Hepatocyte (in vitro differentiated cells): Measurements from ENCODE around the gene GLT1D1. TPM values are rescaled to one million over a fixed set of nuclear protein-coding genes. Genes with fewer than 3 reads are reported as not detected.

ENCODE experiments used
- DNase-seq: peaks from one replicate; pipeline ENCODE4 v3.0.0-alpha.2; 2016; ENCODE audit warnings: low spot score
- H2AFZ ChIP-seq: fragments of 200-600 bp; sonication (generic); 2 replicates; pipeline ENCODE4 v1.6.0; 2016; ENCODE audit warnings: antibody characterized with exemption, mild to moderate bottlenecking
- H3K27ac ChIP-seq: fragments of 200-600 bp; sonication (generic); 2 replicates; pipeline ENCODE4 v1.5.1; 2016; ENCODE audit warnings: mild to moderate bottlenecking
- H3K27me3 ChIP-seq: fragments of 200-600 bp; sonication (generic); 2 replicates; pipeline ENCODE4 v1.6.1; 2016
- H3K36me3 ChIP-seq: fragments of 200-600 bp; sonication (generic); replicated peaks from 2 replicates; pipeline ENCODE4 v1.5.1; 2016; ENCODE audit warnings: low read depth; ENCODE audit not compliant: insufficient read depth
- H3K4me1 ChIP-seq: fragments of 200-600 bp; sonication (generic); 2 replicates; pipeline ENCODE4 v1.5.1; 2016; ENCODE audit warnings: mild to moderate bottlenecking, moderate library complexity; ENCODE audit not compliant: insufficient read depth
- H3K4me2 ChIP-seq: fragments of 200-600 bp; sonication (generic); 2 replicates; pipeline ENCODE4 v1.6.0; 2016
- H3K4me3 ChIP-seq: fragments of 200-600 bp; sonication (generic); 2 replicates; pipeline ENCODE4 v1.5.1; 2016; ENCODE audit warnings: mild to moderate bottlenecking
- H3K79me2 ChIP-seq: fragments of 200-600 bp; sonication (generic); 2 replicates; pipeline ENCODE4 v1.6.0; 2017; ENCODE audit warnings: mild to moderate bottlenecking
- H3K9me2 ChIP-seq: fragments of 200-600 bp; sonication (generic); replicated peaks from 2 replicates; pipeline ENCODE4 v1.6.0; 2017; ENCODE audit warnings: mild to moderate bottlenecking; ENCODE audit not compliant: insufficient read depth
- H3K9me3 ChIP-seq: fragments of 200-600 bp; sonication (generic); 2 replicates; pipeline ENCODE4 v1.5.1; 2016; ENCODE audit warnings: low read depth, mild to moderate bottlenecking
- H4K20me1 ChIP-seq: fragments of 200-600 bp; sonication (generic); 2 replicates; pipeline ENCODE4 v1.6.0; 2016; ENCODE audit warnings: mild to moderate bottlenecking; ENCODE audit not compliant: insufficient read depth, poor library complexity, severe bottlenecking
- CTCF ChIP-seq: fragments of 200-600 bp; sonication (generic); IDR thresholded peaks from 2 replicates; pipeline ENCODE4 v1.5.1; 2016; ENCODE audit warnings: antibody characterized with exemption, mild to moderate bottlenecking; ENCODE audit not compliant: poor library complexity
- EZH2 ChIP-seq: fragments of 200-600 bp; sonication (generic); IDR thresholded peaks from 2 replicates; pipeline ENCODE4 v1.6.1; 2016; ENCODE audit warnings: antibody characterized with exemption, mild to moderate bottlenecking, borderline replicate concordance
- EZH2phosphoT487 ChIP-seq: fragments of 200-600 bp; sonication (generic); IDR thresholded peaks from one replicate; pipeline ENCODE4 v1.6.1; 2018; ENCODE audit warnings: antibody characterized with exemption, mild to moderate bottlenecking, low read depth, moderate library complexity; ENCODE audit not compliant: unreplicated experiment, severe bottlenecking
- WGBS: methylation state at CpG from one replicate; pipeline ENCODE4 v1.1.6; 2016; ENCODE audit warnings: low lambda C conversion rate; ENCODE audit errors: missing lambda C conversion rate; 5-methylcytosine and 5-hydroxymethylcytosine counted together
- polyA plus RNA-seq: library from polyadenylated mRNA; unstranded; fragments of >200 nt; fragmentation: Nextera tagmentation; extraction: Ambion mirVana; gene quantifications from 2 replicates; pipeline ENCODE4 v1.2.1, GENCODE V29; 2016
- total RNA-seq: library from RNA; depleted of rRNA; stranded (reverse); fragments of >200 nt; gene quantifications from 2 replicates; pipeline ENCODE4 v1.2.3, GENCODE V29; 2014

GLT1D1 gene
- total and polyA plus RNA-seq, 2 experiments from 2014 or later = 1.8 to 1.9 TPM

DNA sequence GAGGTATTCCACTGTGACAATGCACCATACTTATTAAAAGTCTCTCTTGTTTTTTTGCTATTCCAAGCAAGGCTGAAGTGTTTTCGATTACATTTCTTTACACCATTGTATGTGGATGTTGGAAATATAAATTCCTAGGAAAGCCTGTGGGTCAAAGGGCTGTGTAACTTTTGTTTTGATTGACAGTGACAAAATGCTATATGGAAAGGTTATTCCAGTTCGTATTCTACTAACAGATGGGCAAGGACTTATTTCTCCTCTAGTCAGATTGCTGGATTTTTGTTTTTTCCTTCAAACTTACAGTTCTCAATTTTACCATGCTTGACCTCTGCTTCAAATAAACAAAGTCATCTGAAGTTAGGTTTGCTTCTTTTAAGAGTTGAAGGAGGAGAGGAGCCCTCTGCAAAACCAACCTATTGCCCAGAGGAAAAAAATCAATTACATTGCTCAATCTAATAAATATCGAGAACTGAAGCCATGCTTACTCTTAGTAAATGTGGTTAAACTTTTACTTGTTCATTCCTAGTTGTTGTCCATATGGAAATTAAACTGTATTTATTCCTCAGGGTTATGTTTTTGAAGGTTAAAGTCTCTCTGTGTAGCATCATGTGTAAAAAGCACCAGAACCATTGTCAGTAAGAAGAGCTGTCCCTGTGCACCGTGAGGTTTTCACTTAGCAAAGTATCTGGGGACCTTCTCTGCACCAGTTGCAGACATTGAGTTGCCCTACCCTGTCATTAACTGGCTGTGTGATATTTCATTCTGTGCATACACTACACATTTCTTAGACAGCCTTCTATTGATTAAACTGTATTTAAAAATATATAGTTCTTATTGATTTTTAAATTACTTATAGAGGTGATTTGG is 26.9 kb downstream of the GLT1D1 start:
- Histone ChIP-seq H3K4me2 (no peak overlapping the region), H3K79me2 (no peaks in the 10 kb centered on the region)

GRCh38 chr12:128891856-128892255 is 38.6 kb downstream of the GLT1D1 start:
- Histone ChIP-seq H3K4me2 (no peak overlapping the region), H3K27me3 (no peaks in the 10 kb centered on the region), H3K9me3 (no peaks in the 10 kb centered on the region), H4K20me1 (no peaks in the 10 kb centered on the region), H3K4me1 (no peaks in the 10 kb centered on the region), H3K36me3 (no peaks in the 10 kb centered on the region), H3K9me2 (no peaks in the 10 kb centered on the region), H3K27ac (no peak overlapping the region), H2AFZ (no peak overlapping the region), H3K79me2 (no peaks in the 10 kb centered on the region), H3K4me3 (no peak overlapping the region)
- 93% methylated on average over 6 of the region's 6 CpGs for WGBS
- DNase-seq = no peak
- TF ChIP-seq EZH2phosphoT487 = no peak
- no peak for TF ChIP-seq EZH2
- no peak for TF ChIP-seq CTCF

More for the DNA sequence above, 26.9 kb downstream of the GLT1D1 start:
- 89% methylated on average over 4 of the region's 4 CpGs for WGBS
- Histone ChIP-seq H4K20me1 (no peaks in the 10 kb centered on the region), H3K9me3 (no peaks in the 10 kb centered on the region), H3K4me1 (no peaks in the 10 kb centered on the region), H3K36me3 (no peaks in the 10 kb centered on the region), H3K27ac (no peak overlapping the region), H3K9me2 (no peaks in the 10 kb centered on the region), H3K27me3 (no peaks in the 10 kb centered on the region), H2AFZ (no peak overlapping the region), H3K4me3 (no peak overlapping the region)
- TF ChIP-seq CTCF (no peak), EZH2 (no peak), EZH2phosphoT487 (no peak)
- DNase-seq = no peak

- Histone ChIP-seq H2AFZ (no peak overlapping the region), H3K4me2 (no peak overlapping the region), H3K27me3 (no peaks in the 10 kb centered on the region), H3K9me2 (no peaks in the 10 kb centered on the region), H3K79me2 (no peaks in the 10 kb centered on the region), H3K36me3 (no peaks in the 10 kb centered on the region), H3K27ac (no peak overlapping the region), H3K4me3 (no peak overlapping the region), H3K4me1 (peaks cover 5% of the 10 kb centered on the region), H3K9me3 (no peaks in the 10 kb centered on the region), H4K20me1 (no peaks in the 10 kb centered on the region)
- 91% methylated on average over 7 of the region's 7 CpGs for WGBS
- no peak for TF ChIP-seq EZH2phosphoT487
- no peak for TF ChIP-seq CTCF
- TF ChIP-seq EZH2 = no peak
- no peak for DNase-seq
Measured at GRCh38 chr12:128903236-128903635, 50.0 kb downstream of the GLT1D1 start.
